A673 (cell line): ENCODE data around the gene IPO7. TPM values are rescaled to one million over a fixed set of nuclear protein-coding genes. Genes with fewer than 3 reads are reported as not detected.

Experiments used
- BruUV-seq: library from RNA; stranded (reverse); fragments of 400-500 nt; replicated peaks from 2 replicates; lab custom pipeline; 2021; lab: Mats Ljungman, UMichigan
- CTCF ChIA-PET: fragments of 300-600 bp; sonication (Branson Sonifier 250); formaldehyde crosslinking; loops from one replicate; lab custom pipeline; 2022; ENCODE audit warnings: antibody characterized with exemption; lab: Charles Lee
- POLR2A ChIA-PET: fragments of 300-600 bp; sonication (Branson Sonifier 250); formaldehyde crosslinking; loops from one replicate; lab custom pipeline; 2022; ENCODE audit warnings: antibody characterized with exemption; ENCODE audit not compliant: low non-redundant PET; lab: Charles Lee
- DNase-seq: peaks from one replicate; pipeline ENCODE4 v3.0.0-alpha.2; 2015; ENCODE audit warnings: low spot score
- H3K27ac ChIP-seq: fragments of 200-600 bp; sonication (generic); 2 replicates; pipeline ENCODE4 v1.5.1; 2016; ENCODE audit warnings: mixed run types, low read depth, mild to moderate bottlenecking, mixed read lengths, antibody characterized with exemption, low read length; ENCODE audit not compliant: poor library complexity, severe bottlenecking
- H3K27me3 ChIP-seq: fragments of 200-600 bp; sonication (generic); replicated peaks from 2 replicates; pipeline ENCODE4 v1.6.1; 2017; ENCODE audit warnings: mixed run types, low read depth, mild to moderate bottlenecking, mixed read lengths, antibody characterized with exemption, low read length; ENCODE audit not compliant: insufficient read depth, poor library complexity
- H3K36me3 ChIP-seq: fragments of 200-600 bp; sonication (generic); 2 replicates; pipeline ENCODE4 v1.6.1; 2016; ENCODE audit warnings: mixed run types, mild to moderate bottlenecking, mixed read lengths, antibody characterized with exemption, low read length; ENCODE audit not compliant: insufficient read depth, poor library complexity, severe bottlenecking
- H3K4me1 ChIP-seq: fragments of 200-600 bp; sonication (generic); 2 replicates; pipeline ENCODE4 v1.6.1; 2017; ENCODE audit warnings: mixed run types, mild to moderate bottlenecking, mixed read lengths, antibody characterized with exemption, low read length; ENCODE audit not compliant: insufficient read depth, poor library complexity, severe bottlenecking
- H3K4me3 ChIP-seq: fragments of 200-600 bp; sonication (generic); 2 replicates; pipeline ENCODE4 v1.5.1; 2016; ENCODE audit warnings: low read depth, mixed run types, mild to moderate bottlenecking, mixed read lengths, low read length; ENCODE audit not compliant: poor library complexity, severe bottlenecking
- H3K9me3 ChIP-seq: fragments of 200-600 bp; sonication (generic); 2 replicates; pipeline ENCODE4 v1.6.1; 2016; ENCODE audit warnings: mixed run types, low read depth, mild to moderate bottlenecking, mixed read lengths, antibody characterized with exemption, low read length; ENCODE audit not compliant: poor library complexity, severe bottlenecking
- CTCF ChIP-seq: fragments of 300-800, 200-600 bp; sonication (generic); conservative IDR thresholded peaks from 2 replicates; pipeline ENCODE4 v1.5.1; 2017; ENCODE audit warnings: low read depth, mild to moderate bottlenecking, antibody characterized with exemption, low read length, moderate library complexity, mixed read lengths
- EZH2 ChIP-seq: fragments of 200-600 bp; sonication (generic); IDR thresholded peaks from 2 replicates; pipeline ENCODE4 v1.6.1; 2017; ENCODE audit warnings: borderline replicate concordance, low read depth, mild to moderate bottlenecking, mixed read lengths, antibody characterized with exemption, low read length; ENCODE audit not compliant: poor library complexity, severe bottlenecking
- intact Hi-C: fragments of 100-400 bp; cut with micrococcal nuclease; formaldehyde crosslinking; loops from one replicate; pipeline ENCODE4 v1.10.0; 2022; ENCODE audit not compliant: unreplicated experiment
- total RNA-seq: library from RNA; stranded (reverse); gene quantifications from 2 replicates; pipeline ENCODE4 v1.2.3, GENCODE V29; 2021

The IPO7 gene
- total RNA-seq, 1 experiment from 2014 or later, result 174 TPM

GRCh38 chr11:9470765-9471164 lies 86.3 kb downstream of the IPO7 start:
- Histone ChIP-seq H3K4me1 (peaks cover 4% of the 10 kb centered on the region), H3K27me3 (no peaks in the 10 kb centered on the region), H3K27ac (no peak overlapping the region), H3K4me3 (no peak overlapping the region), H3K9me3 (no peaks in the 10 kb centered on the region), H3K36me3 (peaks cover 8% of the 10 kb centered on the region)
- CTCF ChIA-PET, result no interaction called here
- intact Hi-C loops, result no loop called here
- POLR2A ChIA-PET, result no interaction called here
- no peak for DNase-seq
- no TSS peak for BruUV-seq
- TF ChIP-seq EZH2 (no peak), CTCF (no peak)

GRCh38 chr11:9473408-9473807 lies 89.0 kb downstream of the IPO7 start:
- no peak overlapping the region for H3K27ac ChIP-seq
- no TSS peak for BruUV-seq
- peaks cover 4% of the 10 kb centered on the region for H3K4me1 ChIP-seq
- no peaks in the 10 kb centered on the region for H3K9me3 ChIP-seq
- H3K36me3 ChIP-seq, result peaks cover 11% of the 10 kb centered on the region
- no peak overlapping the region for H3K4me3 ChIP-seq
- TF ChIP-seq EZH2 (no peak), CTCF (no peak)
- CTCF ChIA-PET, result no interaction called here
- H3K27me3 ChIP-seq, result no peaks in the 10 kb centered on the region
- DNase-seq, result peak; percentile 81
- POLR2A ChIA-PET, result no interaction called here
- intact Hi-C loops, result no loop called here

DNA sequence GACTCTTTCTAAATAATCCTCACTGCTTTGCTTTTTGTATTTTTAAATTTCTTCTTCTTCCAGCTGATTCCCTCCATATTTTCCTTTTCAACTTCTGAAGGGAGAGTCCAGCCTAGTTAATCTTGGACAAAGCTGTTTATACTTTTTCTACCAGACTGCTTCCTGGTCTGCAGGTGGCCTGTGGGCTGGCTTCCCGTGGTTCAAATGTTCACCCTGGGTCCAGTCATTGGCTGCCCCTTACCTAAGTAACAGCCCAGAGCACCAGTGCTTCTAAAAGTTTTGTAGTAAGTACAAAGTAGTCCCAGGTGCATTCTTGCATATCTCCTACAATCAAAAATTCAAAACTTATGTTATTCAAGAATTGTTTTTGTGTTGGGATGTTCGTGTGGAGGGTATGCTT lies 95.4 kb downstream of the IPO7 start:
- H3K27ac ChIP-seq, result no peak overlapping the region
- H3K4me3 ChIP-seq, result no peak overlapping the region
- no peak for DNase-seq
- TF ChIP-seq EZH2 (no peak), CTCF (no peak)
- no peaks in the 10 kb centered on the region for H3K9me3 ChIP-seq
- BruUV-seq, result no TSS peak
- H3K4me1 ChIP-seq, result no peaks in the 10 kb centered on the region
- H3K27me3 ChIP-seq, result no peaks in the 10 kb centered on the region
- ChIA-PET CTCF (no interaction called here), POLR2A (no interaction called here)
- intact Hi-C loops, result no loop called here
- H3K36me3 ChIP-seq, result peaks cover 19% of the 10 kb centered on the region
